NK-92 treated with Interleukin-12 subunit alpha and Interleukin-12 subunit beta, amount 100 ng/mL, for 24 hours (cell line): Measurements from ENCODE around the gene WWC1.

Source experiments
- DNase-seq: peaks from one replicate; lab custom pipeline; 2025; lab: John Stamatoyannopoulos, UW

The WWC1 gene

DNA sequence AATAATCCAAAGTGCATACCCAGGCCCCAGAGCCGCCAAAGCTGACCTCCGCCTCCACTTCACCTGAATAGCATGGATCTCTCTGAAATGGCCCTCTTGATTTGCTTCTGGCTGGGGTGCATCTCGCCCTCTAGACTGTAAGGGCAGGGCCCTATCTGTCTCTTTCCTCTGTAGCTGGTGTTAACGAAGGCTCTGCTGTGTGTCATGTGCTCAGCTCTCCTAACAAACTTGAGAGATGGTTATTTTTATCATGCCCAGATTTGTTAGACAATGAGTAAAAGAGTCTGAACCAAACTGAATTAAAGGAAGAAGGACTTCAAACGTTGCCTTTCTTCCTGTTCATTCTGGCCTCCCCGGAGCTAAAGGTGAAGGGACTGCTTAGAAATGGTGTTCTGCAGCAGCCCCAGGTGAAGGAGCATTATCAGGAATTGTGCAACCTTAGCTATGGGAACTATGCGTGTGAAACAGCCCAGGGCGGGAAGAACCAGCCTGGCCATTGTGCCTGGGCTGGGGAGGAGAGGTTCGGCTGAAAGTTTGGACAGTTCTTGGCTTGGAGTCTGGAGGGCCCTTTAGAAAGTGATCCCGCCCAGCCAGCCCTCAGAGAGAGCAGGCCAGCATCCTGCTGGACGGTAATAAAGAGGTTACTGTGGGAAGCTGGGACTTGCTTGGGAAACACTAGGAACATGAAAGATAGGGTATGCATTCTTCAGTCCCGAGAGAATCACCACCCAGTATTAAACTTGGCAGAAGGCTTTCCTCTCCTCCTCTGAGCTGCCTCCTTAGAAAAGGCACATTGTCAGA is 73.5 kb downstream of the WWC1 start:
- no peak for DNase-seq

- no peak for DNase-seq
Measured at GRCh38 chr5:168365581-168366081, 74.2 kb downstream of the WWC1 start.

DNA sequence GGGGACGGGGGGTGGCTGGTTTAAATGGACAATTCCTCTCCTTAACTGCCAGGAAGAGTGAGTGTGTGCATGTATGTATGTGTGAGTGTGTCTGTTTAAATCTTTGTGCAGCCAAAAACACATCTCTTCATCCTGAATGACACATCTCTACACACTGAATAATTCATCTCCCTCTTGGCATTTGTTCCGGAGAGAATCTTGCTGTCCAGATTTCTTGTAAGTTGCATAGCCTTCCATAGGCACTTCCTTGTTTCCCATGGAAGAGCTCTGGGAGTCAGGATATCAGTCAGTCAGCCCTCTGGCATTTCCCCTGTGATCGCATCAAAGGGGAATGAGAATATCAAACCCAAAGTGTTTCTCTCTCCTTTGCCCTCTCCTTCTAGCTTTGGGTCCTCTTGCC is 74.7 kb downstream of the WWC1 start:
- DNase-seq: no peak

- DNase-seq: no peak
Measured at GRCh38 chr5:168368854-168369253, 77.4 kb downstream of the WWC1 start.

DNA sequence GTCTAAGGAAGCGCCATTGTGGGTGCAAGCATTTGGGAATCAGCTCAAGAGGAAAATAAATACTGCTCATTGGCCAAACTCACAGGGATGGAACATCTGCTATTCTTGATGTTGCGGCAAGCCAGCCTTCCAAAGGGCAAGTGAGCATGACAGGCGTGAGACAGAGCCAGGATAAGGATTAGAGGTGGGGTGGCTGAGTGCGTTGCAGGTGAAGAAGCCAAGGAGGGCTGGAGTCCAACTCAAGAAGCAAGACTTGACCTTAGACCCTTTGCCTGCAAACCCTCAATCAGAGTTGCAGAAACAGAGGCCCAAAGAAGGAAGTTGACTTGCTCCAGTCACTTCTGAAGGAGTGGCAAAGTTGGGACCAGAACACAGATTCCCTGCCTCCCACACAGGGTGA is 79.4 kb downstream of the WWC1 start:
- DNase-seq: no peak

DNA sequence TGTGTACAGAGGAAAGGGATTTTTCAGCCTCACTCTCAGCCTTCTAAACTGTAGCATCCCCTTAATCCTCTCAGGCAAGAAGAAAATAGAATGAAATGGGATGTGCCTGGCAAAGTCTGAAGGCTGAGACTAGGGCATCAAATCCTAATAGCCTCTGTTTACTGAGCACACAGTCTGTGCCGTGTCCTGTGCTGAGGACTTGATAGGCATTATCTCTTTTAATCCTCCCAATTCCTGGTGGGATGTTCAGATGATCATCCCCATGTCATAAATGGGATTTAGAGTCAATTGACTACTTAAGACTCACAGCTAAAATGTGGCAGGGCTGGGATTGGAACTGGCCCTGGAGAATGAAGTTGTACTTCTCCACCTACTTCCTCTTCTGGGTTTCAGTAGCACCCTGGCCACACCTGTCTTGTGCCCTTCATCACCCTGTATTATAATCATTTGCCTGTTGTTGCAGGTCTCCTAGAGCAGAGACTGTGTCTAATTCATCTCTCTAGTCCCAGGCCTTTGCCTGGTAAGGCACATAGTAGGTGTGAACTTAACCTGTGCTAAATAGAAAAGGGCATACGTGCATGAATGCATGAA is 81.0 kb downstream of the WWC1 start:
- no peak for DNase-seq

DNA sequence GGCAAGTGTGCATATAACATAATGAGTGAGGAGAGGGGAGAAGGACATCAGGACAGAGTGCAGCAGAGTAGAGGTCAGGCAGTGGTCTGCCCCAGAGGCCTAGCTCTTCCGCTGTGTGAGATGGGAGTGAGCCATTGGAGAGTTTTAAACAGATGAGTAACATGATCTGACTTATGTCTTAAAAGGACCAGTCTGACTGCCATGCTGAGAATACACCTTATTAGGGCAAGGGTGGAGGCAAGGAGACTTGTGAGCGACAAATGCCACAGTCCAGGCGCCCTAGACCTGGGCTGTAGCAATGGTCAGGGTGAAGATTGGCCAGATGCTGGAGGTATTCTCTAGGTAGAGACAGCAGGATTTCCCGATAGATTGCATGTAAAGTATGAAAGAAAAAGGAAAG is 83.1 kb downstream of the WWC1 start:
- DNase-seq: no peak

DNA sequence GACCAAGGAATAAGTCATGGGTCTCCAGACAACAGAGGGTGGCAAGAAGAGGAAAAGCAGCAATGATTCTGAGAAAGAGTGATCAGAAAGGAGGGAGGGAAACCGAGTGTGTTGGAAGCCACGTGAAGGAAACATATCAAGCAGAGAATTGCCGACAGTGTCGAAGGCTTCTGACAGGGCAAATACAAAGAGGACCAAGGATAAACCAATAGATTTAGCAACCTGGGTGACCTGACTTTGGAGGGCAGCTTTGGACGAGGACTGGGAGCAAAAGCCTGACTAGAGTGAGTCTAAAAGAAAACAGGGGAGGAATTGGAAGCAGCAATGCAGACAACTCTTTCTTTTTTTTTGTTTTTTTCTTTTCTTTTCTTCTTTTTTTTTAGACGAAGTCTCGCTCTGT is 83.8 kb downstream of the WWC1 start:
- no peak for DNase-seq

- DNase-seq: no peak
Measured at GRCh38 chr5:168377525-168377924, 86.1 kb downstream of the WWC1 start.

GRCh38 chr5:168378741-168379140 is 87.3 kb downstream of the WWC1 start:
- DNase-seq: no peak

GRCh38 chr5:168382421-168382820 is 91.0 kb downstream of the WWC1 start:
- no peak for DNase-seq

DNA sequence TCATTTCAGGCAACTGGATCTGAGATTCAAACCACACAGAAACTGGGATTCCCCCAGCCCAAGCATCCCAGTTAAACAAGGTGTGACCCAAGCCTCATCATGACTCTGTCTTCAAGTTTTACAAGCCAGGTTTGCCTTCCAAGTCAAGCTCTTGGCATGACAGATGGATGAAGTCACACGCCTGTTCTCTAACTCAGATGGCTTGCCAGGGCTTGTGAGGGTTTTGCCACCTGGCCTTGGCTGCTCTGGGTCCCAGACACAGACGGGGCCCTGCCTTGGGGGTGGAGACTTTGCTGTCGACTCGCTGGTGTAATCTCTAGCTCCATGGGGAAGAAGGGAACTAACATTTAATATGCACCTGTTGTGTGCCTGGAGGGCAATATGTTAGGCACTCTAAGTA is 99.0 kb downstream of the WWC1 start:
- no peak for DNase-seq

DNA sequence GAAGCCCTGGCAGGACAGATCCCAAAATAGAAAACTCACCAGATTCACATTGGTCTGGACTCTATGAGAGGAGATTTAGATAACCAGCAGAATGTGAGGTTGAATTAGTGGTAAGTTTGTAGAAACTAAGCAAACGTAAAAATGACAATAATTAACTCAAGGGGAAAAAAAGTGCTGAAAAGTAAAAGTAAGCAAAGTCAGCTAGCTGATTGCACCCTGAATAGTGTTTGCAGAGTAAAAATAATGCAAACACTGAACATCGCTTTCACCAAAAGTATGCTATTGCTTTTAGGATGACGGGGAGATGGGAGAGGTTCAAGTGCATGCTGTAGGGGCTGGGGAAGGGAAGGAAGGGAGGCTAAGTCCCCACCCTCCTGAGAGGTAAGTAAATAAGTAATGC is 102.3 kb downstream of the WWC1 start:
- no peak for DNase-seq

- no peak for DNase-seq
Measured at GRCh38 chr5:168400429-168401220, 109.2 kb downstream of the WWC1 start.

- no peak for DNase-seq
Measured at GRCh38 chr5:168401226-168401625, 109.8 kb downstream of the WWC1 start.

DNA sequence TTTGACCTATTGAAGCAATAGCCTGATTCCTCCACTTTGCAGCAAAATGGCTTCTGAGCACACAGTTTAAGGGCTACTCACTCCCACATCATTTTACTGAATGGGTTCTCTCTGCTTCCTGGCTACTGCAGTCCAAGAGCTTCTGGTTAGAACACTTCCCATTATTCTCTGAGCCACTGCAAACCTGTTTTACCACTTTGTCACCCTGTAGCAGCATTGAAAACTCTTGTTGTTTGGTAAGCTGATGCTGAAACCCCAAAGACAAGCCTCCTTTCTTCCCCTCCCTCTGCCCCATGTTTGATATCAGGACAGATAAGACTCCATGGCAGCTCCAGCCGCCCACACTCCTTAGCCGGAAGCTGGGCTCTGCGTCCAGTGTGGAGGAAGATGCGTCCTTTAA is 110.4 kb downstream of the WWC1 start:
- DNase-seq: no peak

GRCh38 chr5:168404365-168404764 is 112.9 kb downstream of the WWC1 start:
- DNase-seq: no peak

- no peak for DNase-seq
Measured at GRCh38 chr5:168407211-168407610, 115.8 kb downstream of the WWC1 start.

GRCh38 chr5:168408561-168409305 is 117.3 kb downstream of the WWC1 start:
- DNase-seq: no peak

- DNase-seq: no peak
Measured at GRCh38 chr5:168409591-168410458, 118.4 kb downstream of the WWC1 start.

DNA sequence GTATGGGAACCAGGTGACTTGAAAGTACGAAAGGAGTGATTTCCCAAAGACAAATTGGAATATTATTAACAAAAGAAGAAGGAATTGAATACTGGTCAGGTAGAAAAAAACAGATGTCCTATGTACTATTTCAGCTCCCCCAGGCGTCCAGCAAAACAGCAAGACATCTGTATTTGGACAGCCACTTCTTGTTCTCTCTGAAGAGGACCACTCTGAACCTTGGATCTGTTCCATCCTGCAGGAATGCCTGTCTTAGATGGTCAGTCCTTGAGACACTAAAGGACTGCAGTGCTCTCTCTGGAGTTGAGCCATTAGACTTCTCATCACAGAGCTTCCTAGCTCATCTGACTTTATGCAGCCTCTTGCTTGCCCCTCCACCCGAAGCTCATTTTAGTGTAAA is 120.4 kb downstream of the WWC1 start:
- DNase-seq: no peak
